ENCODE results near the gene SIK3.

The SIK3 gene

GRCh38 chr11:116969694-116970093 lies 128.5 kb downstream of the SIK3 start:
- no peaks in the 10 kb centered on the region for H3K36me3 ChIP-seq (ENCODE audit: control insufficient read depth, insufficient read depth, low read length)
- DNase-seq (ENCODE audit: extremely low read depth, insufficient read length), result no peak
- no peak overlapping the region for H3K4me3 ChIP-seq (replicated peaks; ENCODE audit: low read depth, low read length)
- no peaks in the 10 kb centered on the region for H3K27me3 ChIP-seq (replicated peaks; ENCODE audit: control insufficient read depth, insufficient read depth, low read length)
- no peak for TF ChIP-seq CTCF (IDR thresholded peaks at IDR 0.05; ENCODE audit: insufficient read depth, low read length, poor library complexity, severe bottlenecking)

- no peak for TF ChIP-seq CTCF (IDR thresholded peaks at IDR 0.05; ENCODE audit: insufficient read depth, low read length, poor library complexity, severe bottlenecking)
- Histone ChIP-seq H3K36me3 (ENCODE audit: control insufficient read depth, insufficient read depth, low read length) (no peaks in the 10 kb centered on the region), H3K4me3 (replicated peaks; ENCODE audit: low read depth, low read length) (no peak overlapping the region), H3K27me3 (replicated peaks; ENCODE audit: control insufficient read depth, insufficient read depth, low read length) (no peaks in the 10 kb centered on the region)
- DNase-seq (ENCODE audit: extremely low read depth, insufficient read length), result no peak
These were observed 134.0 kb downstream of the SIK3 start for GRCh38 chr11:116964269-116964668.

GRCh38 chr11:116963813-116964212 lies 134.4 kb downstream of the SIK3 start:
- Histone ChIP-seq H3K4me3 (replicated peaks; ENCODE audit: low read depth, low read length) (no peak overlapping the region), H3K36me3 (ENCODE audit: control insufficient read depth, insufficient read depth, low read length) (no peaks in the 10 kb centered on the region), H3K27me3 (replicated peaks; ENCODE audit: control insufficient read depth, insufficient read depth, low read length) (no peaks in the 10 kb centered on the region)
- no peak for TF ChIP-seq CTCF (IDR thresholded peaks at IDR 0.05; ENCODE audit: insufficient read depth, low read length, poor library complexity, severe bottlenecking)
- no peak for DNase-seq (ENCODE audit: extremely low read depth, insufficient read length)

DNA sequence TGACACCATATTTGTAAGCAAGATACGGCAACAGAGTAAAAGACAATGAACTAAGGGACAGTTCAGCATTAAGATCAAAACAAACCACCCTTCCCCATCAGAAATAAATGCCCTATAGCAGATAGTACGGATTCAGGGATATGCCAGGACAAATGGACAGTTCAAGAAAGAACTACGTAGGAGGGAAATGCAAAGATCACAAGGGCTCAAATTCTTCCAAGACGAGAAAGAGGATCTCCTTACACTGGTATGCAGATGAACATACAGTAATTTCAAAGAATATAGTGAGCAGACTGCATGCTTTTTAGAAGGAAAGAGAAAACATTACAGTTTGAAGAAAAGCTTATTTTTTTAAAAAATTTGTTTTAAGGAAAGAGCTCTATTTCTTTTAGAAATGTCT lies 136.1 kb downstream of the SIK3 start:
- TF ChIP-seq CTCF (IDR thresholded peaks at IDR 0.05; ENCODE audit: insufficient read depth, low read length, poor library complexity, severe bottlenecking), result no peak
- Histone ChIP-seq H3K36me3 (ENCODE audit: control insufficient read depth, insufficient read depth, low read length) (no peaks in the 10 kb centered on the region), H3K4me3 (replicated peaks; ENCODE audit: low read depth, low read length) (no peak overlapping the region), H3K27me3 (replicated peaks; ENCODE audit: control insufficient read depth, insufficient read depth, low read length) (no peaks in the 10 kb centered on the region)
- no peak for DNase-seq (ENCODE audit: extremely low read depth, insufficient read length)

DNA sequence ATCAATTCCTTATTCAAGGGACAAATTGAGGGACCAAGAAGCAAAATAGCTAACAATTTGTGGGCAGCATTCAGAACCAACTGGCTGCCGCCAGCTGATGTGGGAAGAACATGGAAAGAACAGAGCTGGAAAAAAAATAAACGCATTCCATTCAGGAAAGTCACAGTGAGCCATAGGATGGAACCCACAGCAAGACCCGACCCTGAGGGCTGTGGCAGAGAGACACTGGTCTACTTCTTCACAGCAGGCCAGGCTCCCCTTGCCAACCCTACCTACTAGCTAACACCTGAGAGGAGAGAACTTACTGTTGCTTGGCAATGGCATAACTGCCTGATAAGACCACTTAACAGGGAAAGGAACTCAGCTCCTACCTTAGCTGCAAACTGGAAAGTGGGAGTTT lies 137.3 kb downstream of the SIK3 start:
- Histone ChIP-seq H3K4me3 (replicated peaks; ENCODE audit: low read depth, low read length) (no peak overlapping the region), H3K36me3 (ENCODE audit: control insufficient read depth, insufficient read depth, low read length) (peaks cover 2% of the 10 kb centered on the region), H3K27me3 (replicated peaks; ENCODE audit: control insufficient read depth, insufficient read depth, low read length) (no peaks in the 10 kb centered on the region)
- DNase-seq (ENCODE audit: extremely low read depth, insufficient read length), result no peak
- TF ChIP-seq CTCF (IDR thresholded peaks at IDR 0.05; ENCODE audit: insufficient read depth, low read length, poor library complexity, severe bottlenecking), result no peak

GRCh38 chr11:116958246-116958645 lies 140.0 kb downstream of the SIK3 start:
- H3K27me3 ChIP-seq (replicated peaks; ENCODE audit: control insufficient read depth, insufficient read depth, low read length), result no peaks in the 10 kb centered on the region
- DNase-seq (ENCODE audit: extremely low read depth, insufficient read length), result no peak
- no peak for TF ChIP-seq CTCF (IDR thresholded peaks at IDR 0.05; ENCODE audit: insufficient read depth, low read length, poor library complexity, severe bottlenecking)
- H3K36me3 ChIP-seq (ENCODE audit: control insufficient read depth, insufficient read depth, low read length), result peaks cover 4% of the 10 kb centered on the region
- H3K4me3 ChIP-seq (replicated peaks; ENCODE audit: low read depth, low read length), result no peak overlapping the region
